ENCODE results near the gene DDAH1. TPM values are rescaled to one million over a fixed set of nuclear protein-coding genes. Genes with fewer than 3 reads are reported as not detected.

Gene DDAH1
- total and polyA plus RNA-seq, 12 donors, result 2.4 to 84.5 (median 58.4) TPM

- no peak overlapping the region for H3K4me3 ChIP-seq
- no peaks in the 10 kb centered on the region for H3K36me3 ChIP-seq (replicated peaks in 1 of 2)
- TF ChIP-seq, protein P1, sequence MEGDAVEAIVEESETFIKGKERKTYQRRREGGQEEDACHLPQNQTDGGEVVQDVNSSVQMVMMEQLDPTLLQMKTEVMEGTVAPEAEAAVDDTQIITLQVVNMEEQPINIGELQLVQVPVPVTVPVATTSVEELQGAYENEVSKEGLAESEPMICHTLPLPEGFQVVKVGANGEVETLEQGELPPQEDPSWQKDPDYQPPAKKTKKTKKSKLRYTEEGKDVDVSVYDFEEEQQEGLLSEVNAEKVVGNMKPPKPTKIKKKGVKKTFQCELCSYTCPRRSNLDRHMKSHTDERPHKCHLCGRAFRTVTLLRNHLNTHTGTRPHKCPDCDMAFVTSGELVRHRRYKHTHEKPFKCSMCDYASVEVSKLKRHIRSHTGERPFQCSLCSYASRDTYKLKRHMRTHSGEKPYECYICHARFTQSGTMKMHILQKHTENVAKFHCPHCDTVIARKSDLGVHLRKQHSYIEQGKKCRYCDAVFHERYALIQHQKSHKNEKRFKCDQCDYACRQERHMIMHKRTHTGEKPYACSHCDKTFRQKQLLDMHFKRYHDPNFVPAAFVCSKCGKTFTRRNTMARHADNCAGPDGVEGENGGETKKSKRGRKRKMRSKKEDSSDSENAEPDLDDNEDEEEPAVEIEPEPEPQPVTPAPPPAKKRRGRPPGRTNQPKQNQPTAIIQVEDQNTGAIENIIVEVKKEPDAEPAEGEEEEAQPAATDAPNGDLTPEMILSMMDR (IDR thresholded peaks at IDR 0.05), result no peak
- TF ChIP-seq POLR2A (IDR thresholded peaks at IDR 0.05), result no peak
- H3K27ac ChIP-seq, result no peak overlapping the region
- H3K4me1 ChIP-seq (replicated peaks in 1 of 2), result peaks cover 9 to 11% of the 10 kb centered on the region in 2 donors
- no peaks in the 10 kb centered on the region for H3K9me3 ChIP-seq (replicated peaks in 1 of 3)
- H3K27me3 ChIP-seq, result no peaks in the 10 kb centered on the region
- 63 to 77% (median 72%) methylated on average over 2 of the region's 2 CpGs for WGBS, 4 donors
- intact Hi-C loops (cut with DNase I), result no loop called here
- no peak for DNase-seq
These were observed 138.6 kb downstream of the DDAH1 start for GRCh38 chr1:85326336-85326735.

GRCh38 chr1:85325920-85326319, 139.0 kb downstream of the DDAH1 start:
- DNase-seq, result no peak
- Histone ChIP-seq H3K4me3 (no peak overlapping the region), H3K4me1 (replicated peaks in 1 of 2) (peaks cover 11 to 12% of the 10 kb centered on the region in 2 donors), H3K36me3 (replicated peaks in 1 of 2) (no peaks in the 10 kb centered on the region), H3K9me3 (replicated peaks in 1 of 3) (no peaks in the 10 kb centered on the region), H3K27ac (no peak overlapping the region), H3K27me3 (no peaks in the 10 kb centered on the region)
- no peak for TF ChIP-seq POLR2A (IDR thresholded peaks at IDR 0.05)
- TF ChIP-seq, protein P1 (IDR thresholded peaks at IDR 0.05), result no peak
- intact Hi-C loops (cut with DNase I), result no loop called here

- no peaks in the 10 kb centered on the region for H3K36me3 ChIP-seq (replicated peaks in 1 of 2)
- H3K27ac ChIP-seq, result no peak overlapping the region
- intact Hi-C loops (cut with DNase I), result no loop called here
- no peak overlapping the region for H3K4me3 ChIP-seq
- no peaks in the 10 kb centered on the region for H3K27me3 ChIP-seq
- no peaks in the 10 kb centered on the region for H3K9me3 ChIP-seq (replicated peaks in 1 of 3)
- 88 to 97% (median 95%) methylated on average over 5 of the region's 5 CpGs for WGBS, 4 donors
- peaks cover 3 to 5% of the 10 kb centered on the region in 2 donors for H3K4me1 ChIP-seq (replicated peaks in 1 of 2)
- DNase-seq, result no peak
- TF ChIP-seq, protein P1 (IDR thresholded peaks at IDR 0.05), result no peak
- TF ChIP-seq POLR2A (IDR thresholded peaks at IDR 0.05), result no peak
These were observed 141.2 kb downstream of the DDAH1 start for GRCh38 chr1:85323770-85324169.

DNA sequence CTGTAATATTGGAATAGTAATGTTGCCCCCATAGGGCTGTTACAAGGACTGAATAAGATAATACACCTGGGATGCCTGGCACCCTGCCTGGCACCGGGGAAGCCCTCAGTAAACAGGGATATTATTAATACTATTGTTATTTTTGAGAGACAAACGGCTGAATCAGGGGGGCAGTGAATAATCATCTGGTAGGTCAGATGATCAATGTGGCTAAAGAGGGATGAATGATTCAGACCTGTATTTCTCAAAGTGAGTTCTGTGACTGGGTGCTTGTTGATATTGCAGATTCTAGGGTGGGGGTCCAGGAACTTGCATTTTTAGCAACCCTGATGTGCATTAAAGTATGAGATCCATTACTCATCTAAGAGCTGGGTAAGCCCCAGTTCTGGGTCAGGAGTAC, 142.3 kb downstream of the DDAH1 start:
- H3K36me3 ChIP-seq (replicated peaks in 1 of 2), result no peaks in the 10 kb centered on the region
- intact Hi-C loops (cut with DNase I), result no loop called here
- H3K4me1 ChIP-seq (replicated peaks in 1 of 2), result peaks cover 0 to 5% of the 10 kb centered on the region in 2 donors
- no peak for TF ChIP-seq POLR2A (IDR thresholded peaks at IDR 0.05)
- TF ChIP-seq, protein P1 (IDR thresholded peaks at IDR 0.05), result no peak
- H3K27ac ChIP-seq, result no peak overlapping the region
- no peaks in the 10 kb centered on the region for H3K9me3 ChIP-seq (replicated peaks in 1 of 3)
- H3K4me3 ChIP-seq, result no peak overlapping the region
- no peaks in the 10 kb centered on the region for H3K27me3 ChIP-seq
- DNase-seq, result no peak
- WGBS, 4 donors, result 64 to 85% (median 74%) methylated on average over 2 of the region's 2 CpGs
